Adipose tissue (tissue), 3 donors: ENCODE results near the gene BMP8A. TPM values are rescaled to one million over a fixed set of nuclear protein-coding genes. Genes with fewer than 3 reads are reported as not detected.
"Not testable (repeated sequence)": the region's sequence is repeated elsewhere in the genome, so short reads cannot be mapped to it uniquely, and the experiment has no call there.

ENCODE experiments used
- H3K27ac ChIP-seq: one replicate; pipeline ENCODE4 v1.5.1; 2013; ENCODE audit warnings: low read depth, low read length
- WGBS, 3 donors: extraction: QIAGEN DNeasy Blood & Tissue Kit; methylation state at CpG; one replicate each; pipeline ENCODE4 v1.1.7; 2013; 5-methylcytosine and 5-hydroxymethylcytosine counted together
- polyA plus RNA-seq, 3 donors: library from polyadenylated mRNA; stranded (reverse); fragments of 200-250 nt; gene quantifications; one replicate each; pipeline ENCODE4 v1.2.3, GENCODE V29; 2013
- donor health status: healthy with polysubstance abuse.
- donor health status: Bipolar disorder and iron deficiency.
- donor health status: healthy.

BMP8A gene
- polyA plus RNA-seq, 3 donors, result 0.36 to 0.39 TPM; not detected in 1

- not testable (repeated sequence) for H3K27ac ChIP-seq
- 88 to 92% (median 89%) methylated on average over 6 of the region's 7 CpGs for WGBS, 3 donors
These were observed 26.5 kb downstream of the BMP8A start for GRCh38 chr1:39517936-39518335.

GRCh38 chr1:39519376-39519775 is 27.9 kb downstream of the BMP8A start:
- not testable (repeated sequence) for H3K27ac ChIP-seq
- 14 to 58% (median 56%) methylated on average over 2 of the region's 5 CpGs for WGBS, 3 donors

- H3K27ac ChIP-seq, result not testable (repeated sequence)
- 48 to 85% (median 82%) methylated on average over 9 to 10 of the region's 10 CpGs for WGBS, 3 donors
These were observed 30.8 kb downstream of the BMP8A start for GRCh38 chr1:39522221-39522620.

- WGBS, 3 donors, result 85 to 88% (median 85%) methylated on average over 29 of the region's 29 CpGs
These were observed 31.5 kb downstream of the BMP8A start for GRCh38 chr1:39522661-39523567.

GRCh38 chr1:39524171-39524570 is 32.7 kb downstream of the BMP8A start:
- no peak overlapping the region for H3K27ac ChIP-seq

More at GRCh38 chr1:39522661-39523567, 31.5 kb downstream of the BMP8A start:
- no peak overlapping the region for H3K27ac ChIP-seq

GRCh38 chr1:39524591-39525365 is 33.3 kb downstream of the BMP8A start:
- no peak overlapping the region for H3K27ac ChIP-seq
- WGBS, 3 donors, result 88 to 90% (median 89%) methylated on average over 14 to 15 of the region's 15 CpGs

More at GRCh38 chr1:39524171-39524570, 32.7 kb downstream of the BMP8A start:
- WGBS, 3 donors, result 63 to 80% (median 76%) methylated on average over 6 of the region's 6 CpGs

- WGBS, 3 donors, result 81 to 91% (median 82%) methylated on average over 17 of the region's 17 CpGs
- H3K27ac ChIP-seq, result no peak overlapping the region
These were observed 34.1 kb downstream of the BMP8A start for GRCh38 chr1:39525366-39526165.

- H3K27ac ChIP-seq, result no peak overlapping the region
- 94 to 98% (median 95%) methylated on average over 11 of the region's 11 CpGs for WGBS, 3 donors
These were observed 35.2 kb downstream of the BMP8A start for GRCh38 chr1:39526466-39527189.

GRCh38 chr1:39527190-39527579 is 35.7 kb downstream of the BMP8A start:
- 90 to 91% (median 90%) methylated on average over 8 of the region's 8 CpGs for WGBS, 3 donors
- not testable (repeated sequence) for H3K27ac ChIP-seq

GRCh38 chr1:39528082-39528481 is 36.6 kb downstream of the BMP8A start:
- H3K27ac ChIP-seq, result no peak overlapping the region
- 79 to 87% (median 86%) methylated on average over 4 of the region's 4 CpGs for WGBS, 3 donors

GRCh38 chr1:39529901-39530535 is 38.6 kb downstream of the BMP8A start:
- 74 to 88% (median 79%) methylated on average over 10 of the region's 10 CpGs for WGBS, 3 donors
- H3K27ac ChIP-seq, result no peak overlapping the region

- no peak overlapping the region for H3K27ac ChIP-seq
- 86 to 99% (median 97%) methylated on average over 4 of the region's 4 CpGs for WGBS, 3 donors
These were observed 40.1 kb downstream of the BMP8A start for GRCh38 chr1:39531526-39531925.

GRCh38 chr1:39533442-39533841 is 42.0 kb downstream of the BMP8A start:
- 93 to 97% (median 97%) methylated on average over 1 of the region's 1 CpG for WGBS, 3 donors
- H3K27ac ChIP-seq, result no peak overlapping the region

- WGBS, 3 donors, result 86 to 90% (median 87%) methylated on average over 9 of the region's 9 CpGs
- no peak overlapping the region for H3K27ac ChIP-seq
These were observed 47.3 kb downstream of the BMP8A start for GRCh38 chr1:39538531-39539251.

GRCh38 chr1:39539252-39539790 is 47.9 kb downstream of the BMP8A start:
- WGBS, 3 donors, result 3 to 11% (median 8%) methylated on average over 5 of the region's 5 CpGs
- no peak overlapping the region for H3K27ac ChIP-seq

- H3K27ac ChIP-seq, result no peak overlapping the region
- 76 to 83% (median 81%) methylated on average over 13 of the region's 13 CpGs for WGBS, 3 donors
These were observed 49.1 kb downstream of the BMP8A start for GRCh38 chr1:39540504-39541031.
